ENCODE measurements around the gene CEP72. TPM values are rescaled to one million over a fixed set of nuclear protein-coding genes. Genes with fewer than 3 reads are reported as not detected.
"Not testable (repeated sequence)": the region's sequence is repeated elsewhere in the genome, so short reads cannot be mapped to it uniquely, and the experiment has no call there.

The CEP72 gene
- total RNA-seq, 2 donors from 2014 or later = 35.6 to 36.5 TPM

- Histone ChIP-seq H3K27ac (ENCODE audit: low read depth, low read length) (no peak overlapping the region), H3K4me1 (ENCODE audit: control insufficient read depth, insufficient read depth, low read length) (no peaks in the 10 kb centered on the region), H3K4me3 (ENCODE audit: low read length) (no peak overlapping the region), H3K9me3 (ENCODE audit: control insufficient read depth, low read length) (peaks cover 18% of the 10 kb centered on the region), H3K27me3 (ENCODE audit: control insufficient read depth, insufficient read depth, low read length, poor library complexity, severe bottlenecking) (no peaks in the 10 kb centered on the region), H3K9ac (ENCODE audit: extremely low read depth, low read length, poor library complexity, severe bottlenecking) (no peak overlapping the region), H3K36me3 (ENCODE audit: control insufficient read depth, insufficient read depth, low read length) (no peaks in the 10 kb centered on the region)
- H3K4me1 Mint-ChIP-seq = peaks cover 13% of the 10 kb centered on the region
- H3K36me3 Mint-ChIP-seq (ENCODE audit: low read depth) = no peaks in the 10 kb centered on the region
- TF ChIP-seq CTCF (conservative IDR thresholded peaks at IDR 0.05) = no peak
- WGBS, 2 experiments (ENCODE audit: insufficient coverage in 1 of 2, insufficient read length in 1 of 2) = 79 to 87% methylated on average over 2 to 4 of the region's 4 CpGs
- no peak for DNase-seq
- no peak overlapping the region for H3K27ac Mint-ChIP-seq
- no peak overlapping the region for H3K4me3 Mint-ChIP-seq
- H3K9me3 Mint-ChIP-seq = peaks cover 27% of the 10 kb centered on the region
- H3K27me3 Mint-ChIP-seq (ENCODE audit: insufficient read depth) = peaks cover 49% of the 10 kb centered on the region
These were observed 36.5 kb upstream of the CEP72 start for GRCh38 chr5:575636-576035.

GRCh38 chr5:577214-577613 is 34.9 kb upstream of the CEP72 start:
- not testable (repeated sequence) for H3K4me3 ChIP-seq (ENCODE audit: low read length); H3K36me3 Mint-ChIP-seq (ENCODE audit: low read depth); H3K4me1 ChIP-seq (ENCODE audit: control insufficient read depth, insufficient read depth, low read length); H3K27ac Mint-ChIP-seq; DNase-seq; H3K9ac ChIP-seq (ENCODE audit: extremely low read depth, low read length, poor library complexity, severe bottlenecking); H3K36me3 ChIP-seq (ENCODE audit: control insufficient read depth, insufficient read depth, low read length); H3K27ac ChIP-seq (ENCODE audit: low read depth, low read length); H3K27me3 ChIP-seq (ENCODE audit: control insufficient read depth, insufficient read depth, low read length, poor library complexity, severe bottlenecking); H3K4me3 Mint-ChIP-seq
- WGBS, 2 experiments (ENCODE audit: insufficient coverage in 1 of 2, insufficient read length in 1 of 2) = 93% methylated on average over 2 of the region's 2 CpGs
- peaks cover 18% of the 10 kb centered on the region for H3K9me3 ChIP-seq (ENCODE audit: control insufficient read depth, low read length)
- Mint-ChIP-seq H3K27me3 (ENCODE audit: insufficient read depth) (peaks cover 65% of the 10 kb centered on the region), H3K9me3 (peaks cover 27% of the 10 kb centered on the region), H3K4me1 (peaks cover 19% of the 10 kb centered on the region)

- Histone ChIP-seq H3K27ac (ENCODE audit: low read depth, low read length) (no peak overlapping the region), H3K27me3 (ENCODE audit: control insufficient read depth, insufficient read depth, low read length, poor library complexity, severe bottlenecking) (no peaks in the 10 kb centered on the region), H3K4me3 (ENCODE audit: low read length) (no peak overlapping the region), H3K9ac (ENCODE audit: extremely low read depth, low read length, poor library complexity, severe bottlenecking) (no peak overlapping the region), H3K9me3 (ENCODE audit: control insufficient read depth, low read length) (peaks cover 18% of the 10 kb centered on the region), H3K36me3 (ENCODE audit: control insufficient read depth, insufficient read depth, low read length) (no peaks in the 10 kb centered on the region), H3K4me1 (ENCODE audit: control insufficient read depth, insufficient read depth, low read length) (no peaks in the 10 kb centered on the region)
- Mint-ChIP-seq H3K4me1 (peaks cover 15% of the 10 kb centered on the region), H3K27ac (no peak overlapping the region), H3K9me3 (peaks cover 27% of the 10 kb centered on the region), H3K27me3 (ENCODE audit: insufficient read depth) (peaks cover 71% of the 10 kb centered on the region), H3K36me3 (ENCODE audit: low read depth) (no peaks in the 10 kb centered on the region), H3K4me3 (no peak overlapping the region)
- TF ChIP-seq CTCF (conservative IDR thresholded peaks at IDR 0.05) = no peak
- no peak for DNase-seq
These were observed 34.3 kb upstream of the CEP72 start for GRCh38 chr5:577800-578199.

GRCh38 chr5:579211-579610 is 32.9 kb upstream of the CEP72 start:
- H3K27ac ChIP-seq (ENCODE audit: low read depth, low read length) = no peak overlapping the region
- H3K4me1 ChIP-seq (ENCODE audit: control insufficient read depth, insufficient read depth, low read length) = no peaks in the 10 kb centered on the region
- H3K27me3 ChIP-seq (ENCODE audit: control insufficient read depth, insufficient read depth, low read length, poor library complexity, severe bottlenecking) = peaks cover 4% of the 10 kb centered on the region
- Mint-ChIP-seq H3K9me3 (peaks cover 27% of the 10 kb centered on the region), H3K36me3 (ENCODE audit: low read depth) (no peaks in the 10 kb centered on the region), H3K4me1 (peaks cover 15% of the 10 kb centered on the region), H3K27ac (no peak overlapping the region), H3K27me3 (ENCODE audit: insufficient read depth) (peaks cover 80% of the 10 kb centered on the region), H3K4me3 (no peak overlapping the region)
- no peak overlapping the region for H3K9ac ChIP-seq (ENCODE audit: extremely low read depth, low read length, poor library complexity, severe bottlenecking)
- DNase-seq = no peak
- no peak overlapping the region for H3K4me3 ChIP-seq (ENCODE audit: low read length)
- 93 to 97% methylated on average over 8 to 10 of the region's 10 CpGs for WGBS, 2 experiments (ENCODE audit: insufficient coverage in 1 of 2, insufficient read length in 1 of 2)
- no peaks in the 10 kb centered on the region for H3K36me3 ChIP-seq (ENCODE audit: control insufficient read depth, insufficient read depth, low read length)
- peaks cover 18% of the 10 kb centered on the region for H3K9me3 ChIP-seq (ENCODE audit: control insufficient read depth, low read length)
- TF ChIP-seq CTCF (conservative IDR thresholded peaks at IDR 0.05) = no peak

Measured in endodermal cell (in vitro differentiated cells).